ENCODE data around the gene PSMD6.
A peak's percentile ranks its signal among the peaks of the same experiment; 100 is the strongest.

GRCh38 chr3:63961891-63962290, 61.4 kb downstream of the PSMD6 start:
- TF ChIP-seq POLR2A (IDR thresholded peaks at IDR 0.05) = no peak
- TF ChIP-seq CTCF (IDR thresholded peaks at IDR 0.05) = peak; percentile 49 to 84 (median 74)

All from Peyer's patch (tissue), 4 donors.